ENCODE measurements around the gene SIK1.

- TF ChIP-seq CTCF (IDR thresholded peaks at IDR 0.05) (no peak), POLR2AphosphoS5 (IDR thresholded peaks at IDR 0.05) (no peak), EP300 (IDR thresholded peaks at IDR 0.05) (no peak), POLR2A (IDR thresholded peaks at IDR 0.05) (no peak)
These were observed 54.1 kb downstream of the SIK1 start for GRCh38 chr21:43372663-43373361.
